Measurements from ENCODE around the gene CEPT1. TPM values are rescaled to one million over a fixed set of nuclear protein-coding genes. Genes with fewer than 3 reads are reported as not detected.

CEPT1 gene
- total RNA-seq, 1 experiment from 2014 or later = 33.6 TPM

DNA sequence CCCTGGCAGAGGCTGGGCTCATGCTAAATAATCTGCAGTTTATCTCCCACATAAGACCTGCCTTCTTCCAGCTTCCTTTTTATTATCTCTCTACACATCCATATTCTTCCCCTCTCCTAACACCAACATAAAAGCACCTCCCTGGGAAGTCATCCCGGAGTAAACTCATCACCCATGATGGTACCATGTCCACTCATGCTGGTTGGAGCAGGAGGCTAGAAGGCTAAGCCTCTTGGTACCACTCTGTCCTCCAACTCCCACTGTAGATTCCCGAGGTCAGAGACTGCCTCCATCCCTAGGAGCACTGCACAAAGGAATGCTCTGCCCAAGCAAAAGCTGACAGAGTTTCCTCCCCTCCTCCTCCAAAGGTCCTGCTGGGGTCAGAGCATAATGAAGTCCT lies 56.2 kb downstream of the CEPT1 start:
- H3K36me3 ChIP-seq (ENCODE audit: low read depth) = 0 out of 2 replicates have a peak, but pooled peaks cover 15% of the 10 kb centered on the region
- H3K79me2 ChIP-seq (ENCODE audit: low read depth) = peaks cover 13% of the 10 kb centered on the region
- peaks cover 54% of the 10 kb centered on the region for H3K4me1 ChIP-seq (replicated peaks; ENCODE audit: insufficient read depth)
- no peak overlapping the region for H3K4me2 ChIP-seq
- ChIA-PET CTCF (no interaction called here), POLR2A (ENCODE audit: unreplicated experiment) (no interaction called here)
- no peaks in the 10 kb centered on the region for H3K9me2 ChIP-seq (ENCODE audit: insufficient read depth)
- H4K20me1 ChIP-seq (ENCODE audit: insufficient read depth) = no peaks in the 10 kb centered on the region
- no peak for DNase-seq
- H3K27me3 ChIP-seq (ENCODE audit: insufficient read depth, low read depth) = no peaks in the 10 kb centered on the region
- intact Hi-C loops (cut with micrococcal nuclease; ENCODE audit: unreplicated experiment) = no loop called here
- H3K4me3 ChIP-seq = no peak overlapping the region
- H2AFZ ChIP-seq = no peak overlapping the region
- peaks cover 12% of the 10 kb centered on the region for H3F3A ChIP-seq (ENCODE audit: insufficient read depth, low read depth)
- no peaks in the 10 kb centered on the region for H3K9me3 ChIP-seq (ENCODE audit: insufficient read depth, low read depth)
- no peak overlapping the region for H3K27ac ChIP-seq
- no TSS peak for BruUV-seq (replicated peaks)
- TF ChIP-seq, protein P1, sequence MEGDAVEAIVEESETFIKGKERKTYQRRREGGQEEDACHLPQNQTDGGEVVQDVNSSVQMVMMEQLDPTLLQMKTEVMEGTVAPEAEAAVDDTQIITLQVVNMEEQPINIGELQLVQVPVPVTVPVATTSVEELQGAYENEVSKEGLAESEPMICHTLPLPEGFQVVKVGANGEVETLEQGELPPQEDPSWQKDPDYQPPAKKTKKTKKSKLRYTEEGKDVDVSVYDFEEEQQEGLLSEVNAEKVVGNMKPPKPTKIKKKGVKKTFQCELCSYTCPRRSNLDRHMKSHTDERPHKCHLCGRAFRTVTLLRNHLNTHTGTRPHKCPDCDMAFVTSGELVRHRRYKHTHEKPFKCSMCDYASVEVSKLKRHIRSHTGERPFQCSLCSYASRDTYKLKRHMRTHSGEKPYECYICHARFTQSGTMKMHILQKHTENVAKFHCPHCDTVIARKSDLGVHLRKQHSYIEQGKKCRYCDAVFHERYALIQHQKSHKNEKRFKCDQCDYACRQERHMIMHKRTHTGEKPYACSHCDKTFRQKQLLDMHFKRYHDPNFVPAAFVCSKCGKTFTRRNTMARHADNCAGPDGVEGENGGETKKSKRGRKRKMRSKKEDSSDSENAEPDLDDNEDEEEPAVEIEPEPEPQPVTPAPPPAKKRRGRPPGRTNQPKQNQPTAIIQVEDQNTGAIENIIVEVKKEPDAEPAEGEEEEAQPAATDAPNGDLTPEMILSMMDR (conservative IDR thresholded peaks at IDR 0.05) = no peak
- no peak for TF ChIP-seq EZH2 (IDR thresholded peaks at IDR 0.05; ENCODE audit: low read depth)

DNA sequence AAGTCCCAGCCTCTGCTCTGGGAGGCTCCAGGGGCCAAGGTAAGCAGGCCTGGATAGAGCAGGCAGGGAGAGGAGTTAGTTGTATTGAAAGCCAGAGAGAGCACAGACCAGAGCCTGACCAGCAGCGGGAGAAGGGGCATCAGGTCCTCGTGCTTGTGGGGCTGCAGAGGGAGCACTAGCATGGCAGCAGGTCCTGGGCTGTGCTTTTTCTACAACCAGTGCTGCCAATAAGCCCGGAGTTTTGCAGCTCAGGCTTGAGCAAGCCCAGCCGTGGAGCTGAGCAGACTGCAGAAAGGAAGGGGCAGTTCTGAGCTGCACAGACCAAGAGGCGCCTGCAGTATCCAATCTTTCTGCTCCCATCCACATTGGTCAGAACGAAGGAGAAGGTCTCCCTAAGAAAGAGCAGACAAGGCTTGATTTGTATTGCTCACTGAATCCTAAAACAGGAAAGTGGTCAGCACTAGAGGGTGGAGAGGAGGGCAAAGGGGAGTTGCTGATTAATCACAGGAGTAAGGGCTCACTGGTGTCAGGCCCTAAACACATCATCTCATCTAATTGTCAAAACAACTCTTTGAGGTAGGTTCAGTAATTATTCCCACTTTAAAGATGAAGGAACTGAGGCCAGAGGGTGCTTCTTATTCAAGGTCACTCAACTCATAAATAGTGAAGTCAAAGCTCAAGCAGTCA lies 57.7 kb downstream of the CEPT1 start:
- no TSS peak for BruUV-seq (replicated peaks)
- Histone ChIP-seq H4K20me1 (ENCODE audit: insufficient read depth) (no peaks in the 10 kb centered on the region), H3K27me3 (ENCODE audit: insufficient read depth, low read depth) (no peaks in the 10 kb centered on the region), H3K4me1 (replicated peaks; ENCODE audit: insufficient read depth) (peaks cover 54% of the 10 kb centered on the region), H3K27ac (no peak overlapping the region), H3K9me2 (ENCODE audit: insufficient read depth) (no peaks in the 10 kb centered on the region), H3K4me3 (no peak overlapping the region), H2AFZ (no peak overlapping the region), H3K79me2 (ENCODE audit: low read depth) (peaks cover 23% of the 10 kb centered on the region), H3F3A (ENCODE audit: insufficient read depth, low read depth) (peaks cover 15% of the 10 kb centered on the region), H3K9me3 (ENCODE audit: insufficient read depth, low read depth) (no peaks in the 10 kb centered on the region), H3K4me2 (no peak overlapping the region), H3K36me3 (ENCODE audit: low read depth) (0 out of 2 replicates have a peak, but pooled peaks cover 15% of the 10 kb centered on the region)
- POLR2A ChIA-PET (ENCODE audit: unreplicated experiment) = no interaction called here
- CTCF ChIA-PET = no interaction called here
- intact Hi-C loops (cut with micrococcal nuclease; ENCODE audit: unreplicated experiment) = no loop called here
- TF ChIP-seq, protein P1 (conservative IDR thresholded peaks at IDR 0.05) = 0 out of 2 replicates have a peak, but pooled peaks have one; percentile 22
- no peak for TF ChIP-seq EZH2 (IDR thresholded peaks at IDR 0.05; ENCODE audit: low read depth)
- no peak for DNase-seq

DNA sequence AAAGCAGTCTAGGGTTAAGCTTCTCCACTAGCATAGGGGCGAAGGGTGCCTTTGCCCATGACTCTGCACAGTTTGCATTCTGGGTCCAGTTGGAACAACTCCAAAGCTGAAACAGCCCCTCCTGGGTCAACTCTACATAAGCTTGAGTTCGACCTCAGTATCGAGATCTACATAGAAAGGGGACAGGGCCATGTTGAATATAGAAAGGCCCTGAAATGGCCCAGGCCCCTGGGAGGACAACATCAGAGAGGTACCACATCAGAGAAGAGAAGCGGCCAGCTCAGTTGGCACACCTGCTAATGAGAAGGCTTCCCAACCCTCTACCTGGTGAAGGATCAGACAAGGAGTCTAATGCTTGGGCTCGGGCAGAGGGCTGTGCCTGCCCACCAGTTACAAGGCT lies 58.8 kb downstream of the CEPT1 start:
- H3K4me2 ChIP-seq = no peak overlapping the region

More for the DNA sequence above, 58.8 kb downstream of the CEPT1 start:
- H4K20me1 ChIP-seq (ENCODE audit: insufficient read depth) = no peaks in the 10 kb centered on the region
- 0 out of 2 replicates have a peak, but pooled peaks cover 15% of the 10 kb centered on the region for H3K36me3 ChIP-seq (ENCODE audit: low read depth)
- ChIA-PET POLR2A (ENCODE audit: unreplicated experiment) (no interaction called here), CTCF (no interaction called here)
- H3K27ac ChIP-seq = no peak overlapping the region
- TF ChIP-seq, protein P1 (conservative IDR thresholded peaks at IDR 0.05) = no peak
- no peak for TF ChIP-seq EZH2 (IDR thresholded peaks at IDR 0.05; ENCODE audit: low read depth)
- no peak overlapping the region for H3K4me3 ChIP-seq
- H3K4me1 ChIP-seq (replicated peaks; ENCODE audit: insufficient read depth) = peaks cover 51% of the 10 kb centered on the region
- no peaks in the 10 kb centered on the region for H3K9me3 ChIP-seq (ENCODE audit: insufficient read depth, low read depth)
- no peaks in the 10 kb centered on the region for H3K27me3 ChIP-seq (ENCODE audit: insufficient read depth, low read depth)
- no peak overlapping the region for H2AFZ ChIP-seq
- no peaks in the 10 kb centered on the region for H3K9me2 ChIP-seq (ENCODE audit: insufficient read depth)
- no TSS peak for BruUV-seq (replicated peaks)
- H3F3A ChIP-seq (ENCODE audit: insufficient read depth, low read depth) = peaks cover 23% of the 10 kb centered on the region
- intact Hi-C loops (cut with micrococcal nuclease; ENCODE audit: unreplicated experiment) = no loop called here
- DNase-seq = no peak
- H3K79me2 ChIP-seq (ENCODE audit: low read depth) = peaks cover 31% of the 10 kb centered on the region
